Subcutaneous adipose tissue (tissue), 4 donors: Measurements from ENCODE around the gene TEX13A. TPM values are rescaled to one million over a fixed set of nuclear protein-coding genes. Genes with fewer than 3 reads are reported as not detected.

Experiments
- CTCF ChIP-seq: fragments of 450-650 bp; IDR thresholded peaks from one replicate; pipeline ENCODE4 v1.5.1; 2016; ENCODE audit warnings: low read depth, mild to moderate bottlenecking, control low read depth, antibody characterized with exemption, moderate library complexity
- total RNA-seq, 4 donors: library from RNA; depleted of rRNA; stranded (reverse); fragments of >200 nt; gene quantifications; one replicate each; pipeline ENCODE4 v1.1.0, GENCODE V29; 2016

The TEX13A gene
- total RNA-seq, 4 donors from 2014 or later, result not detected

- TF ChIP-seq CTCF, result no peak
Measured at GRCh38 chrX:105211066-105211575, 9.4 kb downstream of the TEX13A start.

- TF ChIP-seq CTCF, result no peak
Measured at GRCh38 chrX:105210258-105210657, 10.2 kb downstream of the TEX13A start.

- TF ChIP-seq CTCF, result no peak
Measured at GRCh38 chrX:105209406-105209805, 11.1 kb downstream of the TEX13A start.

- TF ChIP-seq CTCF, result no peak
Measured at GRCh38 chrX:105191878-105192277, 28.6 kb downstream of the TEX13A start.

- TF ChIP-seq CTCF, result no peak
Measured at GRCh38 chrX:105190252-105190853, 30.1 kb downstream of the TEX13A start.

GRCh38 chrX:105189093-105189492 lies 31.4 kb downstream of the TEX13A start:
- TF ChIP-seq CTCF, result no peak

GRCh38 chrX:105179644-105180043 lies 40.9 kb downstream of the TEX13A start:
- TF ChIP-seq CTCF, result no peak
